Dedifferentiated amniotic fluid mesenchymal stem cell (primary cell): Measurements from ENCODE around the gene MYRF.

ENCODE experiments used
- DNase-seq: peaks from one replicate; pipeline ENCODE4 v3.0.0-alpha.2; 2016; ENCODE audit errors: extremely low spot score

Gene MYRF

DNA sequence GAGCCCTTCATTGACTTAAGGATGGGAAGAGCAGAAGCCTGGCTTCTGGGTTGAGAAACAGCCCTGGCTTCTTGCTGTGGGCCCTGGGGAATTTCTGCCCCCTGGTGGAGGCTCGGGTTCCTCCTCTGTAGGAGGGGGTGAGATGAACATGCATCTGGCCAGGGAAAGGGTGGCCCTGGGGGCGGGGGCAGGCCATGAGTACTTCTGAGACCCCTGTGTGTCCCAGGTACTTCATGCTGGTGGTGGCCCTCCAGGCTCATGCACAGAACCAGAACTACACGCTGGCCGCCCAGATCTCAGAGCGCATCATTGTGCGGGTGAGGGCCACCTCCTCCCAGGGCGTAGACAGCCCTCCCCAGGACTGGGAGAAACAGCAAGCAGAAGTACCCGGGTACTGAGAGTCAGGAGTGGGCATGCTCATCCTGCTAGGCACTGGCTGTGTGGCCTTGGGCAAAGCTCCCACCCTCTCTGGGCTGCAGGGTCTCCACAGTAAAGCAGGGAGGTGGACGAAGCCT lies 24.2 kb downstream of the MYRF start:
- DNase-seq, result no peak

DNA sequence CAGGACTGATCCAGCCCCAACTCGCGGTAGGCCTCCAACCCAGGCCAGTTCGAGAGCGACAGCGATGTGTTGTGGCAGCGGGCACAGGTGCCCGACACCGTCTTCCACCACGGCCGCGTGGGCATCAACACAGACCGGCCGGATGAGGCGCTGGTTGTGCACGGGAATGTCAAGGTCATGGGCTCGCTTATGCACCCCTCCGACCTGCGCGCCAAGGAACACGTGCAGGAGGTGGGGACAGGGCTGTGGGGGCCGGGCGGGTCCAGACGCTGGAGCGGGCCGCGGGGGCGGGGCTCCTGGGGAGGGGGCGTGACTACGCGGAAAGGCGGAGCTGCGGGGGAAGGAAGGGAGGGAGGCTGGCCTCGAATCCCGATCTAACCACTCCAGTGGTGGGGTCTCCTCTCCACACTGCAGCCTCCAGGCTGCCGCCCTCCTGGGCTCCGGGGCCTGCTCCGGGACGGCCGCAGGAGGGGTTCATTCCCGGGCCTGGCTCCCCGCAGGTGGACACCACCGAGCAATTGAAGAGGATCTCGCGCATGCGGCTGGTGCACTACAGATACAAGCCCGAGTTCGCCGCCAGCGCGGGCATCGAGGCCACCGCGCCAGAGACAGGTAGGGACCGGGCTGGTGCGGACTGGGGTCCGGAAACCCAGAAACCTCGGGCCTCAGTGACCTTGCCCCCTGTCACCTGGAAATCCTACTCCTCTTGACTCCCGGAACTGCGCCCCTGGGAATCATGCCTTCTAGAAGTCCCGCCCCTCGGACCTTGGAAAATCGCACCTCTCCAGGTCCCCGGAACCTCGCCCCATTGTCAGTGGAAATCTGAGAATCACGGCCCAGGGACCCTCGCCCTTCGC lies 25.0 kb downstream of the MYRF start:
- DNase-seq, result no peak

DNA sequence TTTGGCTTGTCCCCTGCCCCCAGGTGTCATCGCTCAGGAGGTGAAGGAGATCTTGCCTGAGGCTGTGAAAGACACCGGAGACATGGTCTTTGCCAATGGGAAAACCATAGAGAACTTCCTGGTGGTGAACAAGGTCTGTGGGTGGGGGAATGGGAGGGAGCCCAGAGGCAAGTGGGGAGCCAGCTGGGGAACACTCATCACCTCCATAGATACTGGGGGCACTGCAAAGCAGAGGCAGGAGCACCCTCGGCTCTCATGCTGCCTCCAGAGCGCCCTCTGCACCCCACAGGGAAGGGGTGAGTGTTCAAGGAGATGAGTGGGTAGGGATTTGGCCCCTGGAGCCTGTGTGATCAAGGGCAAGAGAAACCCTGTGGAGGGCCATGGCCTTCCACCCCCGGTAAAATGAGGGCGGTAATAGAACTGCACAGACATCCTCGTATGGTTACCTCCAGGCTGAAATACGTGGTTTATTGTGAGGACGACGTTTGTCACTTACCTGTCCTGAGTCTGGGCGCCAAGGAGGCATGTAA lies 26.0 kb downstream of the MYRF start:
- DNase-seq, result no peak

- DNase-seq, result no peak
These were observed 26.6 kb downstream of the MYRF start for GRCh38 chr11:61778920-61779650.

DNA sequence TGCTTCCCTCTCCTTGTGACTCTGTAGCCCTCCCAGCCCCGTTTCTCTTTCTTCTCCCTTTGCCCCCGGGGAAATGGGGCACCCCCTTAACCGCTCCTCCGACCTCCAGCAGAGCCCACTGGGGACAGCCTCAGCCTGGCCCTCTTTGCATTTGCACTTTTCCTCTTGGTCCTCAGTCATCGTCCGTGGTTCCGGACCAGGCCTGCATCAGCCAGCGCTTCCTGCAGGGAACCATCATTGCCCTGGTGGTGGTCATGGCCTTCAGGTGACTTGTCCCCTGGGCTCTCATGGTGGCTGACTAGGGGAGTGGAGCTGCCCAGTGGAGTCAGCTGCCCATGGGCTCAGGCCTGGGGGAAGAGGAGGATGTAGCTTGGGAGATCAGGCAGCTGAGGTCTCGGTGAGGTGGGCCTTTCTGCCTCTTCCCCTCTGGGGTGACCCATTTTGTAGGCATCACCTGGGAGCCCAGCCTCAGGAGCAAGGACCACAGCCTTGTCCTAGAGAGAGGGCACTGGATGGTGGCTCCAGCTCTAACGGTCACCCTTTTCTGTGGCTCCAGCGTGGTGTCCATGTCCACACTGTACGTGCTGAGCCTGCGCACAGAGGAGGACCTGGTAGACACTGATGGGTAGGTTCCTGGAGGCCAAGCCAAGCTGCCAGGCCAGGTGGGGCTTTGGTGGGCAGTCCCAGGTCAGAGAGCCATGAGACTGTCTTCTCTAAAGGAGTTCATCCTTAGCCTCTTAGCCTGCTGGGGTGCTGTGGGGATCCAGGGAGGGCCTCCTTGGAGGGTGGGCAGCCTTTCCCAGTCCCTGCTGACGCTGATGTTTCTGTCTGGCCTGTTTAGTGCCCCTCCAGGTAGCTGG lies 27.5 kb downstream of the MYRF start:
- DNase-seq, result no peak

DNA sequence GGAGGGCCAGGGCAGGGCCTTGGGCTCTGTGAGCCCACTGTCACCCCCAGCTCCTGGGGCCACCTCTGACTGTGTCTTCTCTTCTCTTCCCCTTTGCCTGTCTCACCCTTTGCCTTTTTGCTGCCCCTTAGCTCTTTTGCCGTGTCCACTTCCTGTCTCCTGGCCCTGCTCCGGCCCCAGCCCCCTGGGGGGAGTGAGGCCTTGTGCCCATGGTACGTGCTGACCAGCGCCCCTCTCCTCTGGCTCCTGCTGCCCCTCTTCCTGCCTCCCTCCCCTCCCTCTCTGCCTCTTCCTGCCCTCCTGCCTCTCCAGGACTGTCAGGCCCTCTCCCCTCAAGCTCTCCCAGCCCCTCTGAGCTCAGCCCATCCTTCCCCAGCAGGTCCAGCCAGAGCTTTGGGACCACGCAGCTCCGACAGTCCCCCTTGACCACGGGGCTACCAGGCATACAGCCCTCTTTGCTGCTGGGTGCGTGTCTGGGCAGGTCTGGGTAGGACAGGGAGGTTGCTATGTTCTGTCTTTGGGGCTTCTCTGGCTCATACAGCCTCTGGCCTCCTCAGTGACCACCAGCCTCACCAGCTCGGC lies 28.2 kb downstream of the MYRF start:
- no peak for DNase-seq

- no peak for DNase-seq
These were observed 29.1 kb downstream of the MYRF start for GRCh38 chr11:61781585-61781984.

DNA sequence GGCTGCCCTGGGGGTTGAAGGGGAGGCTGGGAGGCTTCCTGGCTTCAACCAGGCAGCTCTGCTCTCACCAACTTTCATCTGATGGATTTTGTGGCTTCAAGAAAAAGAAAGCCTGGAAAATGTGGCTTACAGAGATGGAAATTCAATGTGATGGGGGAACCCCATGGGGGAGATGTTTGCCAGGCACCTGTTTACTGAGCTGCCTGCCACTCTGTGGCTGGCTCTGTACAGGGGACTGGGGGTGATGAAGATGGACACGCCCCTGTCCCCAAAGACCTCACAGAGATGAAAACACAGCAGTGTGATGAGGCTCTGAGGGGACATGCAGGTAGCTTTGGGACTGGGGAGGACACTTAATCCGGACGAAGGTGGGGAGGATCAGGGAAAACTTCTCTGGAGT lies 29.9 kb downstream of the MYRF start:
- DNase-seq, result no peak

DNA sequence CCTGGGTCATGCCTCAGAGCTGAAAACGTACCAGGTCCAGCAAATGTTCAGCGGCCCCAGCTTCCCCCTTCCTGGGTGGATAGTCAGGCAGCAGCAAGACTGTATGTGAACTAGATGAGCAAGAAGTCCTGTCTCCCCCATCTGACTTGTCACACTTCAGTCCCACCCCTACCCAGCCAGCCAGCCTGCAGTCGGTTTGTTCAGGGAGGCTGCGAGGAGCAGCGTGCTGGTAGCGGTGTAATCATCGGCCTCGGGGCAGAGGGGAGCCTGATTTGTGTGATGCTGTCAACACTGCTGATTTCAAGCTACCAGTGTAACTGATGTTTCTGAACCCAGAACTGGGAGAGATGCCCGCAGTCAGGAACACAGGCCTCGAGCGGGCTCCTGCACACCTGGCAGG lies 30.4 kb downstream of the MYRF start:
- no peak for DNase-seq

- no peak for DNase-seq
These were observed 31.5 kb downstream of the MYRF start for GRCh38 chr11:61783717-61784505.

DNA sequence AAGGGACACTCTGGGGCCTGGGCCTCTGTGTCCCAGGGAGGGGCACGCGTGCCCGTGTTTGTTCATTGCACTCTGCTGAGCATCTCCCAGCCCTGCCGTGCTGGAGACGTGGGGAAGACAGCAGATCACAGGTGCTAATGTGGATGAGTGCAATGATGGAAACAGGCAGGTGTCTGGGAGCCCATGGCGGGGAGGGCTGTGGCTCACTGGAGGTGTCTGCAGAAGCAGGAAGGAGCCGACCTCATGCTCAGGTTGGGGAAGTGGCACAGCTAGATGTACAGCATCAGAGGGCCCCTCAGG lies 32.0 kb downstream of the MYRF start:
- no peak for DNase-seq

- DNase-seq, result no peak
These were observed 33.5 kb downstream of the MYRF start for GRCh38 chr11:61785837-61786402.

DNA sequence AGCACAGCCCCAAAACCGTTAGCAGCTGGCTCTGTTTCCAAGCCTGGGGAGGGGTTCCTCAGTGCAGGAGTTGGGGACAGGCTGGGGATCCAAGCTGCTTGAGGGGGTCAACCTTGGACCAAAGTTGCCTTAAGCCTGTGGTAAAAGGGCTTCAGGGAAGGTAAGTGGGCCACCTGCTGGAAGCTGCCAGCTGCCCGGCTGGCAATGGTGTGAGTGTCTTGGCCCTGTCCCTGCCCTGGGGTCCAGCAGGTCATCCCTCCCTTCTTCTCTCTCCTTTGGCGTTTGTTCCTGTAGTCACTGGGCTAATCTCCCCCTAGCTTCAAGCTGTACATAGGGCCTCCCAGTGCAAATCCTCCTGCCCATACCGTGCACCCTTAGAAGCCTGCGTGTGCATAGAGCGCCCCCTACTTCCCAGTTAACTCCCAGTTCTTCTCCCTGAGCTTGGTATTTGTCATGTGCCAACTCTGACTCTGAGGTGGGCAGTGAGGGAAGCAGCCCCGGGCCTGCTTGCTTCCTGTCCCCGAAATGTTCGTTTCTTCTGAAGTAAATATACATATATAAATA lies 35.6 kb downstream of the MYRF start:
- DNase-seq, result no peak

DNA sequence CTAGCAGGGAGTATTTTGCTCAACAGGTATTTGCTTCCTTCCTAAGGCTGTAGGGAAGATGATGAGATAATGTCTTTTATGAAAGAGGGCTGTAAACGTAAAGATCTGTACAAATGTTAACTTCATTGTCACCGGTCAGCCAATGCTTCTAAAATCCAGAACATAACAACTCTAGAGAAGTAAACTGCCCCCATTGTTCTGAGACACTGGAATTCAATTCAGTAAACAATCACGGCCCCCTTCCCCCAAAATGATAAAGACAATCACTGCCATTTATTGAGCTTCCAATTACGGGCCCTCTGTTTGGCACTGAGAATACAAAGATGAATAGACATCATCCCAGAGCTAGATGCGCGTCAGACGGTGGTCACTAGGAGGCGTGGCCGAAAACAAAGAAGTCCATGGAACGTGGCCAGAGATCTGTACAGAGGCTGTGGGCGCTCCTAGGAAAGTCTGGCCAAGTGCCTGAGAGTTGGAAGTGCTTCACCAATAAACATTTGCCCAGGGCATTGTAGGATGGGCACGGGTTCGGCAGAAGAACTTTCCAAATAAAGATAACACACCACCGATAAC lies 39.4 kb downstream of the MYRF start:
- peak; percentile 91 for DNase-seq

GRCh38 chr11:61792310-61793082 lies 40.1 kb downstream of the MYRF start, which contains the start of the genes FEN1 and TMEM258:
Gene FEN1 (plus strand): TSS chr11:61792911. CDS start chr11:61795362, 2,451 bp downstream.
Gene TMEM258 (minus strand): TSS chr11:61792599. CDS start chr11:61792558, 41 bp downstream.
- DNase-seq, result peak; percentile 89

DNA sequence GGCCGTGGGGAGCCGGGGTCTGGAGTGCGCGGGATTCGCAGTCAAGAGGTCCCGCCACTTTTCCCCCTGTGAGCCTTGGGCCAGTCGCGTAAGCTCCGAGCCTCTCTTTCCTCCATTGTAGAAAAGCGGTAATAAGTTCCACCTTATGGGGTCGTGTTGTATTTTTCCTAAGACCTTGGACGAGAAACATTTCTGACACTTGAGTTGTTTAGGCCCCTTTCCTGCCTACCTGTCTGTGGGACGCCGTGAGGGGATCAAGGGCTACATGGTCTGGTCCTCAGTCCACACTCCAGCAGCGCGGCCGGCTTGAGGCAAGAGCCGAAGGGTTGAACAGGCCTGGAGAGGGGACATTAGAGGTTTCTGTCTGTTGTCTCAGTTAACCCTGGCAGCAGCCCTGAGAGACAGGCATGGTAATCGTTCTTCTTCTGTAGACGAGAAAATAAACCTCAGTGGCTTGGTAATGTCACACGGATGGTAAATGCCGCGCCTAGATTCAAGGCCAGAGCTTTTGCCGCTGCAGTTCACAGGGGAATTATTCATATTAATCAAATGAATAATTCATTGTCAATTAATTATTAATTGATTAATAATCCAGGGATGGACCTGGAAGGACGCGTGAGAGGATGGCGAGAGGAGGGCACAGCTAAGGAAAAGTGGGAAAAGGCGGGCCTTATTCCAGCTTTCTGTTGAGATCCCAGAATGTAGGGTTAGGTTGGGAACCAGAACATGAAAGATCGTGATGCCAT lies 40.8 kb downstream of the MYRF start:
- DNase-seq, result no peak

DNA sequence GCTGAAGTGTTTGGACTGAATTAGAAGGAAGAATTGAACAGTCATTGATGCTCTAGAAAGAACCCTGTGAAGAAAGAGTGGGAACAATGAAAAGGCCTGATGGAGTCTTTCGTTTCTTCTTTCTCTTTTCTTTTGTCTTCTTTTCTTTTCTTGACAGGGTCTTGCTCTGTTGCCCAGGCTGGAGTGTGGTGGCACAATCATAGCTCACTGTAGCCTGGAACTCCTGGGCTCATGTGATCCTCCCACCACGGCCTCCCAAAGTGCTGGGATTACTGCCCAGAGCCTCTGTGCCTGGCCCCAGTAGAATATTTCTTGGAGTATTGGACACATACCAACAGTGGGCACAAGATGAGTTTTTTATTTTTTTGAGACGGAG lies 41.4 kb downstream of the MYRF start:
- DNase-seq, result no peak

- DNase-seq, result no peak
These were observed 42.1 kb downstream of the MYRF start for GRCh38 chr11:61794579-61794978.
